Gastroesophageal sphincter (tissue), 3 donors: ENCODE measurements around the gene RFX3.

Experiments used
- CTCF ChIP-seq, 4 experiments: fragments of 200-600 bp in 2 of 4; fragments of 450-650 bp in 2 of 4; sonication (generic) in 1 of 4; IDR thresholded peaks; one replicate each; pipeline ENCODE4 v1.5.1; 2017 to 2019; ENCODE audit warnings: antibody characterized with exemption in 4 of 4, mild to moderate bottlenecking in 2 of 4, moderate library complexity in 2 of 4
- POLR2A ChIP-seq, 2 donors: fragments of 450-650 bp; IDR thresholded peaks; one replicate each; pipeline ENCODE4 v1.6.1; 2017; ENCODE audit warnings: antibody characterized with exemption in 2 of 2, mild to moderate bottlenecking in 2 of 2, moderate library complexity in 1 of 2
- POLR2AphosphoS5 ChIP-seq: sonication (generic); formaldehyde crosslinking; IDR thresholded peaks from one replicate; pipeline ENCODE4 v1.6.1; 2017; ENCODE audit warnings: antibody characterized with exemption

GRCh38 chr9:3263698-3264097 is 262.1 kb downstream of the RFX3 start:
- TF ChIP-seq POLR2A (IDR thresholded peaks at IDR 0.05) (no peak), CTCF (IDR thresholded peaks at IDR 0.05) (no peak), POLR2AphosphoS5 (no peak)
